Activated CD4-positive, alpha-beta T cell treated with anti-CD3 and anti-CD28 coated beads for 24 hours (primary cell): Measurements from ENCODE around the gene GADL1.

ENCODE experiments used
- DNase-seq, 2 donors: peaks; one replicate each; pipeline ENCODE4 v3.0.0-alpha.2; 2020; ENCODE audit warnings: low read depth in 2 of 2

GADL1 gene

DNA sequence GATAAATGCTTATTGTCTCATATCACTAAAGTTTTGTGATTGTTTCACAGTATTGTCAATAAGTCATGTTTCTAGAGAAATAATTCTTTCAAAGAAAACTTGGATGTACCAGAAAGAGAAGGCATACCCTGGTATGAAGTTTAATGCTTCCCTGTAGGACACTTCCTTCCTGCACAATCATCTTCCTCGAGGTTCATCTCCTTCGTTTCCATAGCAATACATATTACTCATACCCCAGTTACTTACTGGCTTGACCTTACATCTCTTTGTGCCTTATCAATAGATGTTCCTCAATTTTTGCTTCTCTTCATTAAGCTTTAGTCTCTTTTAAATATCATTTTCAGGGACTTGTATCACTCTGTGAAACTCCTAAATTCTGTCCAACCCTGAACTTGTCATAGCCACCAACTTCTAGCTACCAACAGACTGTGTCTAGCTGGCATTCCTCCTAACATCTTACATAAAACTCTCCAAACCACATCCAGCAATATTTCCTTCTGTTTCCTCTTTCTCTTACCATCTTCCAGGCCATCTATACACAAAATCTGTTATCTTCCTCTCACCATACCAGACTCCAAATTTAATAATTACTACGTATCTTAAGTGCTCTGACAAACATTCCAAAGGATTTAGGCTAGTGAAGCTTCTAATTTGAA, 134.3 kb downstream of the GADL1 start:
- DNase-seq: no peak

GRCh38 chr3:30756218-30756617, 138.2 kb downstream of the GADL1 start:
- DNase-seq: no peak

DNA sequence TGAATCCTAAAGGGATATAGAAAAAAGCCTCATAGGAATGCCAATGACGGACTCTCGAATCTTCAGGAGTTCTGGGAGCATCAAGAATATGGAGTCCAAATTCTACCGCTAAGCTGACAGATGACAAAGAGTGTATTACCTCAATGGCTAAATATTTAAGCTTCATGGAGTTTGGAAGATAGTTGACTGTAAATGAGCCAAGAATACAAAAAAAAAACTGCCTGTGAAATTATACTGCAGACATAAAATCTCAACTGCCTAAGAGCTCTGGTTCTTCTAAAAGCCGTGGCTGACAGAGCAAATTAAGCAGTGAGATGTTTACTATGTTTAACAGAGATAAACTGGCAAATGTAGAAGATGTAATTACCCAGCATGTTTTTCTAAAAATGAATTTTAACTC, 140.0 kb downstream of the GADL1 start:
- DNase-seq: no peak

DNA sequence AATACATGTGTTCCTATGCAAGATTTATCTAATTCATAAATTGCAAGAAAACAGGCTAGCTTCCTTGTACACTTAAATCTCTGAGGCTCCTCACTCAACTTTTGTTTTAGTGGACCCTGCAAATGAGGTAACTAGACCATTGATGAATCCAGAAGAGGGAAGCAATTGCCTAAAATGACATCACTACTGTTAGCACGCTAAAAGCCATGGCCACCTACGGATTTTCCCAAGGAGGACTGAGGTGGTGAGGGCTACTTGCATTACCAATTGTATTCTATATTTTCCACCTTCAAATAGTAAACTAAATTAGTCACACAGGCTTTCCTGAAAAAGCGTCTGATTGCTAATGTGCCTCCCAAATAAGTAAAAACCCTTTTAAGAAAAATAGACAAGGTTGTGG, 140.7 kb downstream of the GADL1 start:
- no peak for DNase-seq

- DNase-seq: no peak
Measured at GRCh38 chr3:30752970-30753369, 141.5 kb downstream of the GADL1 start.

GRCh38 chr3:30752491-30752890, 142.0 kb downstream of the GADL1 start:
- DNase-seq: no peak

DNA sequence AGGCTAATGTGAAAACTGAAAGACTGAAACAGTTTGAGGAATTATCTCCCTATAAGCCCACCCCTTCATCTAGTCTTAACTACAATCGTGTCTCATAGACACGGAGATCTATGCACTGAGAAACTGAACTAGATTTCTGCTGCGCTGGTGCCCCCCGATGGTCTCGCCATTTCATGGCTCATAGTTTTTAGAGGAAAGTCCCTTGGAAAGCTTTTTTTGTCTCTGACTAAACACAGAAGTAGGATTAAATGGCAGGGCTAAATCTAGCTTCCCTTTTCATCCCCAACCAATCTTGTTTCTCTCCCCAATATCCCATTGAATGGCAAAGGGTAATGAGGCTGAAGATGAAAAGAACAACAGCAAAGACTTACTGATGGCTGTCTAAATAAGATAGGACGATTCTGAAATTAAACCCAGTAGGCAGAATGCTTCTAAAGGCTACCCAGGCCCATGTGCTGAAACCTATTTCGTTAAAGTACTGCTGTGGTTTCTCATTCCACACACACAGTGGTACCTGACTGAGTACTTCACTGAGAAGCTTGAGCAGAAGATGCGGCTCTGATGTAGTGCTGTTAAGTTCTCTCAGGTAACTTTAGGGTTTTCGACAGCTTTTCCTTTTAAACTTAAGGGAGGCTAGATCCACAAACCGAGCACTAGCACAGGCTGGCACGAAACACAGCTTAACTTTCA, 142.7 kb downstream of the GADL1 start:
- DNase-seq: peak; percentile 47 to 49

DNA sequence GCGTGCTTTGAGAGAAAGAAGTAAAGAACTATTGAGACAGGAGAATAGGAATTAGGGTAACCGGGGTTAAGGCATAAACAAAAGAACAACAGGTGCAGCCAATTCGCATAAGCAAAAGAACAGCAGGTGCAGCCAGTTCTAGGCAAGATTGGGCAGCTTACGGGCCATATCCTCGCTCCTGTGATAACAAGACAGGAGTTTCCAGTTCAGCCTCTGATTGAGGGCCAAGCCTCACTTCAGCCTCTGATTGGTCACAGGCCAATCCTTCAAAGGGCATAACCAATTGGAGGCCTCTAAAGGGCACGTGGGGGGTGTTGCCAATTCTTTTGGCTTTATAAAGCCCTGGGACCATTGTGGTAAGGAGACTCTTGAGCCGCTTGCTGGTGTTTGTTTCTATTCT, 143.5 kb downstream of the GADL1 start:
- DNase-seq: no peak

DNA sequence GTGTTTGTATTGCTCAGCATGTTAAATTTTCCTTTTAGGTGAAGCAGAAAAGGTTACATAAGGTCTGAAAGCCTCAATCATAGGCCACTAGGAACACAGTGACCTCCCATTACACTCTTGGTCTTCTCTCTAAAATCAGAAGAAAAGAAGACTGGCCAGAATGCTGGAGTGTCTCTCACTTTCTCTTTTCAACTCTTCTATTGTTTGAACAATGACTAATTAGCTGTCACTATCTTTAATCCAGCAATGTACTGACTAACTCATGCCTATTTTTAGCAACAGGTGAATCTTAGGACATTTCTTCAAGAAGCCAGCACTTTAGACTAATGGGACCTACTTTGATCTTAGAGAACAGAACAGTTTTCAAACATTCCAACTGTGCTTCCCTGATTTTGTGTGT, 145.2 kb downstream of the GADL1 start:
- DNase-seq: no peak

- DNase-seq: no peak
Measured at GRCh38 chr3:30747771-30748281, 146.6 kb downstream of the GADL1 start.

GRCh38 chr3:30743641-30744317, 150.7 kb downstream of the GADL1 start:
- DNase-seq: no peak

GRCh38 chr3:30742796-30743619, 151.5 kb downstream of the GADL1 start:
- DNase-seq: no peak

- DNase-seq: no peak
Measured at GRCh38 chr3:30741889-30742288, 152.6 kb downstream of the GADL1 start.

DNA sequence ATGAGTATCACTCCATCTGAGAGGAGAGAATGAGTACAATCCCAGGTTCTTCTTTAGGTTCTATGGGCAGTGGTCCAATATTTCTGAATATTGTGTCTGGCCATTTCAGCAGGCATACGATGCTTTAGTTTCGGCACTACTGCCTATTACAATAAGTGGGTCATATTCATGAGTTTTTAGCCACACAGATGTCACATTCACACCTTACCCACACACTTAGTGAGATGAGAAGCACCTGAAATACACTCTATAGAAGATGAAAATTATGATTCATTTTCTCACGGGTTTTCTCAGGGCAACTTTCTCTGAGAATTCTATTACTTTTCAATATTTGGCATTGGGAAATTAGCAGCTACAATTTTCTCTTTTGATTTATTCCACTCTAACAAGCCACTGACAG, 155.9 kb downstream of the GADL1 start:
- no peak for DNase-seq

- no peak for DNase-seq
Measured at GRCh38 chr3:30737743-30738499, 156.5 kb downstream of the GADL1 start.

DNA sequence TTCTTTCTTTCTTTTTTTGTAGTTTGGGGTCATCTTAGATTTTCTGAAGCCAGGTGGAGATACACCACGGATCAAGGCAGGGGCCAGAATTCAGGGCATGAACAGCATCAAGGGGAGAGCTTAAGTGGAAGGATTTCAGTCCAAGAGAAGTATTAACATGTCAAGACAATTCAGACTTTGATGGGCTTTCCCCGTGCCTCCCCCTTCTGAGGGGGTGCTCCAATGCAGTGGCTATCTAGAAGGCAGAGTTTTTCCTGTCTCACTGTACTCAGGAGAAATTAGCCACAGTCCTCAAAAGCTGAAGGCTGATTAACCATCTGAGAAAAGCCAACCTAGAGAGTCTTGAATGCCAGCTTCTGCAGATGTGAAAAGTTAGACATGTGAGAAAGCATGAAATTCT, 160.8 kb downstream of the GADL1 start:
- DNase-seq: no peak

DNA sequence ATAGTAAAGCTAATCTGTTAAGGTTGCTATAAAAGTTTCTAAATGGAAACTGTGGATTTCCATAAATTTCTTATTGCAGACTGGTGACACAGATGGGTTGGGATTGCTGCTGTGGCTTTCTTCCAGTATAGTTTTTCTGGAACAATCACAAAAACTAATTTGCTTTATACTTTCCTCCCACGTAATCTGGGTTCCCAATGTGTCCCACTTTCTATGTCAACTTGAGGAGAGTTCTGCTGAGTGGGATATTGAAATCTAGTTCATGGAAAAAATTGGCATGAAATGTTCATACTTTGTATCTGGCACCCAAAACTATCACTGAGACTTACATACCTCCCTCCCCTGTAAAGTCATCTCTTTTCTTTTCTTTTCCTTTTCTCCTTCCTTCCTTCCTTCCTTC, 161.3 kb downstream of the GADL1 start:
- no peak for DNase-seq

GRCh38 chr3:30730967-30731366, 163.5 kb downstream of the GADL1 start:
- DNase-seq: no peak

DNA sequence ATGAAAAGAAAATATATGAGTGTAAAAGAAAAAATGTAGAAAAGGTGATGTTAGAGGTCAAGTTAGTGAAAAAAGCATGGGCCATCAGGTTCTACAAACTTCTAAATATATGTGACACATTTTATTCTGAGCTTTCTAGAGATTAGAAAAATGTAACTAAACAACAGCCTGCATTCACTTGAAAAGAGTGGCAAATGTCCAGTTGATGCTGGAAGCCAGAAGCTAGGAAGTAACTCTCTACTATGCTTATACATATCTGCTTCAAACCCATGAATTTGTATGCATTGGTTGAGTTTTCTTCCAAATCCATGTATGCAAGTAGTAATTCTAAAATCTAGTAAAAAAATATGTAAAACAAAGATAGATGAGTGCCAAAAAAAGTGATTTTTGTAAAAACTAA, 164.5 kb downstream of the GADL1 start:
- DNase-seq: no peak

- no peak for DNase-seq
Measured at GRCh38 chr3:30729512-30729911, 164.9 kb downstream of the GADL1 start.

DNA sequence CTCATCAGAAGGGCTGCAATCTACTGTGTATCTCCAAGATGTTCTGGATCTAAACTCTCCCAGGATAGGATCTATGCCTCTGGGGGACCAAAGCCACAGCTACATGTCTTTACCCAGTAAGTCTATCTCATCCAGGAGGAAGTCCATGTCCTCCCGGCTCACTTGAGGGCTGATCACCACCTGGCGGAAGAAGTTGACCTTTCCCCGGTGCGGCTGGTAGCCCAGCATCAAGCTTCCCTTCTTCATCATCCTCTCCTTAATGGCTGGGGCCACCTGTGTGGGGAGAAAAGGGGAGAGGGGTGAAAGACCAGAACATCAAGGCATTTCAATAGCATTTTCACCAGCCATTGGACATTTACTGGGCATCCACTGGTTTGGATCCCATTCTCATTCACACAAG, 166.3 kb downstream of the GADL1 start:
- no peak for DNase-seq
